LNCAP (cell line): ENCODE data around the gene TMC1.

Source experiments
- TF ChIP-seq, protein P1 (sequence below): fragments of 450-650 bp; IDR thresholded peaks from 2 replicates; pipeline ENCODE4 v1.5.1; 2017; ENCODE audit warnings: mild to moderate bottlenecking

The TMC1 gene

DNA sequence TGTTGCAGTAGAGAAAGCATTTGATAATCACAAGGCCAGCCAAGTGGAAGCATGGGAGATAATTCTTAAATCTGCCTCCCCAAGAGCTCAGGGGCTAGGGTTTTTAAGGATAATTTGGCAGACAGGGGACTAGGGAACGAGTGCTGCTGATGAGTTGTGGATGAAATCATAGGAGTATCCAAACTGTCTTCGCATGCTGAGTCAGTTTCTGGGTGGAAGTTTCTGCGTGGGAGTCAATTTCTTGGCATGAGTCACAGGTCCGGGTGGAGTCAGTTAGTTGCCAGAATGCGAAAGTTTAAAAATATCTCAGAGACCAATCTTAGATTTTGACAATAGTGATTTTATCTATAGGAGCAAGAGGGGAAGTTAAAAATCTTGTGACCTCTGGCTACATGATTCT, 112.6 kb downstream of the TMC1 start:
- TF ChIP-seq, protein P1, sequence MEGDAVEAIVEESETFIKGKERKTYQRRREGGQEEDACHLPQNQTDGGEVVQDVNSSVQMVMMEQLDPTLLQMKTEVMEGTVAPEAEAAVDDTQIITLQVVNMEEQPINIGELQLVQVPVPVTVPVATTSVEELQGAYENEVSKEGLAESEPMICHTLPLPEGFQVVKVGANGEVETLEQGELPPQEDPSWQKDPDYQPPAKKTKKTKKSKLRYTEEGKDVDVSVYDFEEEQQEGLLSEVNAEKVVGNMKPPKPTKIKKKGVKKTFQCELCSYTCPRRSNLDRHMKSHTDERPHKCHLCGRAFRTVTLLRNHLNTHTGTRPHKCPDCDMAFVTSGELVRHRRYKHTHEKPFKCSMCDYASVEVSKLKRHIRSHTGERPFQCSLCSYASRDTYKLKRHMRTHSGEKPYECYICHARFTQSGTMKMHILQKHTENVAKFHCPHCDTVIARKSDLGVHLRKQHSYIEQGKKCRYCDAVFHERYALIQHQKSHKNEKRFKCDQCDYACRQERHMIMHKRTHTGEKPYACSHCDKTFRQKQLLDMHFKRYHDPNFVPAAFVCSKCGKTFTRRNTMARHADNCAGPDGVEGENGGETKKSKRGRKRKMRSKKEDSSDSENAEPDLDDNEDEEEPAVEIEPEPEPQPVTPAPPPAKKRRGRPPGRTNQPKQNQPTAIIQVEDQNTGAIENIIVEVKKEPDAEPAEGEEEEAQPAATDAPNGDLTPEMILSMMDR = no peak

DNA sequence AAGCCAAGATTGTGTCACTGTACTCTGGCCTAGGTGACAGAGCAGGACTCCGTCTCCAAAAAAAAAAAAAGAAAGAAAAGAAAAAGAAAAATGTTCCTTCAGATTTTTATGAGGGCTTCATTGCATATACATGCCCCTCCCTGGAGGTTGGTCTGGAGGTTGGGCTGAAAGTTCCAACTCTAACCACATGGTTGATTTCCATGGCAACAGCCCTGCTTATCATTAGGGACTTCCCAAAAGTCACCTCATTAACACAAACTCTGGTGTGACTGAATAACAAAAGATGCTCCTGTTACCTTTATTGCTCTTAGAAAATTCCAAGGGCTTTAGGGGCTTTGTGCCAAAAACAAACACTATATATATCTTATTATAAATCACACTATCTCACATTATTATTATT, 113.8 kb downstream of the TMC1 start:
- TF ChIP-seq, protein P1 = no peak

DNA sequence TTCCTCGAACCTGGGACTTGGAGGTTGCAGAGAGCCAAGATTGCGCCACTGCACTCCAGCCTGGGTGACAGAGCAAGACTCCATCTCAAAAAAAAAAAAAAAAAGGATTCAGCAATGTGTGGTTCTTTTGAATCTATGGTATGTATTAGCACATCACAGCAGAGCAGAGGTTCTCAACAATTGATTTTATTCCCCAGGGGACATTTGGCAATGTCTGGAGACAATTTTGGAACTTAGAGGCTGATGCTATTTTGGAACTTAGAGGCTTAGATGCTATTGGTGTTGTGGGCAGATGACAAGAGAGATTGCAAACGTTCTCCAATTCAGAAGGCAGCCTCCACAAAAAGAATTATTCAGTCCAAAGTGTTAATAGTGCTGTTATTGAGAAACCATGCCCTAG, 115.2 kb downstream of the TMC1 start:
- TF ChIP-seq, protein P1 = no peak

DNA sequence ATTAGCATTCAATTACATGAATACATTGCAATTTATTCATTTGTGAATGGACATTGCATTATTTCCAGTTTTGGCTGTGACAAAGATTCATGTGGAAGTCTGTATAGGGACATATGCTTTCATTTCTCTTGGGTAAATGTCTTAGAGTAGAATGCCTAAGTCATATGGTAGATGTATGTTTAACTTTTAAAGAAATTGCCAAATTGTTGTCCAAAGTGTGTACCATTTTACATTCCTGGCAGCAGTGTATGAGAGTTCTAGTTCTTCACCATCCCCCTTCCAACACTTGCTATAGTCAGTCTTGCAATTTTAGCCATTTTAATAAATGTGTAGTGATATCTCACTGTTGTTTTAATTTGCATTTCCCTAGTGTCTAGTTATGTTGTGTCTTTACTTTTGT, 122.2 kb downstream of the TMC1 start:
- TF ChIP-seq, protein P1 = no peak

DNA sequence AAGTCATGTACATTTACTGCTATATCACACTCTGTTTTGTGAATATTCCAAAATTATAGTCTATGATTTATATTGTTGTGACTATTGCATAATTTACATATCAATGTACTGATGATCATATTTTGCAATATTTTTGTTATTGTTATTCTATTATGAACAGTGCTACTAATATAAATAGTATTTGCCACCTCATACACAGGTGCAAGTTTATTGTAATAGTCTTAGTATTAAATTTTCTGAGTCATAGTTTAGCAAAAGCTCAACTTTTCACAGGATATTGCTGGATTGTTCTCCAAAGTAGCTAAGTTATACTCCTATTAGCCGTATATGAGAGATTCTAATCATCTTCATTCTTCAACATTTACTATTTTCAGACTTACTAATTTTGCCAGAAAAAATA, 124.7 kb downstream of the TMC1 start:
- TF ChIP-seq, protein P1 = no peak

DNA sequence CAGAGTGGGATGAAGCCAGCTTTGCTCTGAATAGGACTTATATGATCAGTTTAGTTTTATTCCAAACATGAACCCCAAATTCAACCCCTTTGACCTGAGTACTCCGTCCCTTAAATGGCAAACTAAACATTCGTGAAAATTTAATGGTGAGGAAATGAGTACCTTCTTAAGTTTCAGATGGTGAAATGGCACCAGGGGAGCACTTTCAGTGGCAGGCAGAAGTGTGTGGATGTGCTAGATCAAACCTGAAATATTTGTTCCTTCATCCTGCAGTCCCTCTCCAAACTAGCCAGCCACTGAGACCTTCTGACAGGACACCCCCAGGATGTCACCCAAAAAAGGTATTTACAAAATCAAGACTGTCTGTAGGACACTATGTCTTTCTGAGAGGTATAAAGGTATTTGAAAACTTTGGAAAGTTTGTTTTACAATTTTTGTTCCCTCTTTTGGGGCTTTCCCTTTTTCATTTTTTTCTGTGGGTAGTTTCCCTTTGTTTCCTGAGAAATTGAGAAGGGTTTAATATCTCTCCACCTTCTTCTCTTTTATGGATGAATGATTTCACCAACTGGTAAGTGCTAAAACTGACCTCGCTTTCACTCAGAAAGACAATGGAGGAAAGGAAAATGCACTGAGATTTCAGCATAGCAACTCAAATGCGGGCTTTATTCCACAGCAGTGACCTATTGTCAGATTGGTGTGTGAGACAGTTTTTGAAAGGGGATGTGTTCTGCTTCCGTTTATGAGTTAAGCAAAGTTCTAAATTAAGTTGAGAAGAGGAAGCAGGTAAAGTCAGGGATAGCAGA, 127.1 kb downstream of the TMC1 start:
- TF ChIP-seq, protein P1 = no peak

DNA sequence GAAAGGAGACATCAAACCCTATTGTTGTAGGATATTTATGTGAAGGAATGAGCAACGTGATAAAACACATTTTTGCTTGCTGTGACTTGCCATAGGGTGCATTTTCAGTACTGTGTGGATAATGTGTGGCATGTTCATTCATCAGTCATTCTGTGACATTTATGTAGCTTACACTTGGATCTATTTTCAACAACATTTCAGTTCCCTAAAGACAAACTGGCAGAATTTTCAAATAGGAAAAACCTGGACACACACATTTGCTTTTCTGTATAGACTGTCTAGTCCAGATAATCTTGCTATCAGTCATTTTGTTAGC, 127.7 kb downstream of the TMC1 start:
- TF ChIP-seq, protein P1 = no peak

DNA sequence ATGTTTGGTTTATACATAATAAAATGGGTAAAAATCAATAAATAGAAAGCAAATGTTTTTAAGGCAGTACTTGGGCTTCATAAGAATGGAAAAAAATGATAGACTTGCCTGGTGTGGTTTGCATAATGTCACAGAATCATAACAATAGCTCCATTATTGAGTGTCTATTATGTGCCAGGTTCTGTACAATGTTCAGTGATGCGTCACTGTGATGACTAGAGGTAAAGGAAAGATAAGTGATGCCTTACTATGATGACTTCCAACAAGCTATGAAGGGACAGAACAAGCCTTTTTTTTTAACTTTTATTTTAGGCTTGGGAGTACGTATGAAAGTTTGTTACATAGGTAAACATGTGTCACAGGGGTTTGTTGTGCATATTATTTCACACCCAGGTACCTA, 128.8 kb downstream of the TMC1 start:
- TF ChIP-seq, protein P1 = no peak
